SK-N-MC (cell line): ENCODE data around the gene ZBTB20.

Experiments
- DNase-seq: peaks from one replicate; pipeline ENCODE4 v3.0.0-alpha.2; 2011; ENCODE audit warnings: low read depth, low spot score
- H3K27ac ChIP-seq: fragments of 200-600 bp; sonication (generic); 2 replicates; pipeline ENCODE4 v1.5.1; 2016; ENCODE audit warnings: mixed run types
- H3K36me3 ChIP-seq: fragments of 200-600 bp; sonication (generic); 2 replicates; pipeline ENCODE4 v1.6.1; 2017; ENCODE audit warnings: antibody characterized with exemption, low read length, mixed read lengths; ENCODE audit not compliant: insufficient read depth
- H3K4me3 ChIP-seq: fragments of 200-600 bp; sonication (generic); 2 replicates; pipeline ENCODE4 v1.5.1; 2016
- H3K9ac ChIP-seq: fragments of 200-600 bp; sonication (generic); 2 replicates; pipeline ENCODE4 v1.8.0; 2017; ENCODE audit warnings: mixed run types, mixed read lengths; ENCODE audit not compliant: insufficient read length
- H3K9me3 ChIP-seq: fragments of 200-600 bp; sonication (generic); 2 replicates; pipeline ENCODE4 v1.6.1; 2017; ENCODE audit warnings: low read depth, mild to moderate bottlenecking, antibody characterized with exemption, low read length, moderate library complexity, mixed read lengths
- EZH2 ChIP-seq: fragments of 200-600 bp; sonication (generic); IDR thresholded peaks from one replicate; pipeline ENCODE4 v1.6.1; 2017; ENCODE audit warnings: antibody characterized with exemption
- FOXP2 ChIP-seq: optimal IDR thresholded peaks from 2 replicates; pipeline ENCODE3; 2011; ENCODE audit warnings: mild to moderate bottlenecking, moderate library complexity; ENCODE audit not compliant: insufficient read depth; ENCODE audit errors: extremely low read length, control extremely low read depth
- POLR2AphosphoS5 ChIP-seq: IDR thresholded peaks from 2 replicates; pipeline ENCODE4 v1.6.1; 2012; ENCODE audit warnings: mild to moderate bottlenecking, low read depth, low read length, borderline replicate concordance

ZBTB20 gene

GRCh38 chr3:114722530-114722929, 424.6 kb downstream of the ZBTB20 start:
- TF ChIP-seq FOXP2 = no peak

GRCh38 chr3:114721864-114722263, 425.2 kb downstream of the ZBTB20 start:
- Histone ChIP-seq H3K9me3 (no peaks in the 10 kb centered on the region), H3K9ac (no peak overlapping the region), H3K27ac (no peak overlapping the region), H3K4me3 (no peak overlapping the region), H3K36me3 (no peaks in the 10 kb centered on the region)
- no peak for DNase-seq
- TF ChIP-seq EZH2 = no peak
- TF ChIP-seq POLR2AphosphoS5 = no peak
- no peak for TF ChIP-seq FOXP2

More at GRCh38 chr3:114722530-114722929, 424.6 kb downstream of the ZBTB20 start:
- DNase-seq = no peak
- no peak overlapping the region for H3K27ac ChIP-seq
- H3K36me3 ChIP-seq = no peaks in the 10 kb centered on the region
- no peak overlapping the region for H3K9ac ChIP-seq
- H3K4me3 ChIP-seq = no peak overlapping the region
- H3K9me3 ChIP-seq = no peaks in the 10 kb centered on the region

- H3K36me3 ChIP-seq = no peaks in the 10 kb centered on the region
- DNase-seq = no peak
- no peak overlapping the region for H3K4me3 ChIP-seq
- H3K9ac ChIP-seq = no peak overlapping the region
- H3K27ac ChIP-seq = no peak overlapping the region
- no peaks in the 10 kb centered on the region for H3K9me3 ChIP-seq
- TF ChIP-seq FOXP2 (no peak), EZH2 (no peak), POLR2AphosphoS5 (no peak)
Measured at GRCh38 chr3:114721209-114721608, 425.9 kb downstream of the ZBTB20 start.

GRCh38 chr3:114718898-114719210, 428.2 kb downstream of the ZBTB20 start:
- no peaks in the 10 kb centered on the region for H3K9me3 ChIP-seq
- no peaks in the 10 kb centered on the region for H3K36me3 ChIP-seq
- no peak for DNase-seq
- H3K4me3 ChIP-seq = no peak overlapping the region
- TF ChIP-seq FOXP2 (no peak), EZH2 (no peak), POLR2AphosphoS5 (no peak)
- no peak overlapping the region for H3K27ac ChIP-seq
- no peak overlapping the region for H3K9ac ChIP-seq

GRCh38 chr3:114718071-114718897, 428.8 kb downstream of the ZBTB20 start:
- H3K9me3 ChIP-seq = no peaks in the 10 kb centered on the region
- TF ChIP-seq EZH2 (no peak), POLR2AphosphoS5 (no peak), FOXP2 (no peak)
- no peaks in the 10 kb centered on the region for H3K36me3 ChIP-seq
- H3K27ac ChIP-seq = no peak overlapping the region
- no peak overlapping the region for H3K9ac ChIP-seq
- no peak overlapping the region for H3K4me3 ChIP-seq
- no peak for DNase-seq

GRCh38 chr3:114716916-114717315, 430.2 kb downstream of the ZBTB20 start:
- DNase-seq = no peak
- Histone ChIP-seq H3K9me3 (no peaks in the 10 kb centered on the region), H3K4me3 (no peak overlapping the region), H3K36me3 (no peaks in the 10 kb centered on the region), H3K27ac (no peak overlapping the region), H3K9ac (no peak overlapping the region)
- TF ChIP-seq FOXP2 (no peak), POLR2AphosphoS5 (no peak), EZH2 (no peak)

GRCh38 chr3:114716126-114716525, 431.0 kb downstream of the ZBTB20 start:
- no peak overlapping the region for H3K9ac ChIP-seq
- no peak overlapping the region for H3K4me3 ChIP-seq
- TF ChIP-seq FOXP2 (no peak), EZH2 (no peak), POLR2AphosphoS5 (no peak)
- no peak overlapping the region for H3K27ac ChIP-seq
- no peak for DNase-seq
- no peaks in the 10 kb centered on the region for H3K9me3 ChIP-seq
- H3K36me3 ChIP-seq = no peaks in the 10 kb centered on the region

GRCh38 chr3:114714957-114715460, 432.1 kb downstream of the ZBTB20 start:
- DNase-seq = no peak
- no peak for TF ChIP-seq FOXP2
- no peak for TF ChIP-seq EZH2
- no peak for TF ChIP-seq POLR2AphosphoS5
- Histone ChIP-seq H3K4me3 (no peak overlapping the region), H3K9me3 (no peaks in the 10 kb centered on the region), H3K36me3 (no peaks in the 10 kb centered on the region), H3K27ac (no peak overlapping the region), H3K9ac (no peak overlapping the region)

GRCh38 chr3:114714237-114714636, 432.9 kb downstream of the ZBTB20 start:
- no peak overlapping the region for H3K27ac ChIP-seq
- DNase-seq = no peak
- TF ChIP-seq FOXP2 (no peak), POLR2AphosphoS5 (no peak), EZH2 (no peak)
- H3K9ac ChIP-seq = no peak overlapping the region
- H3K9me3 ChIP-seq = no peaks in the 10 kb centered on the region
- H3K36me3 ChIP-seq = no peaks in the 10 kb centered on the region
- no peak overlapping the region for H3K4me3 ChIP-seq
